Body of pancreas (tissue), 4 donors: Measurements from ENCODE around the gene PYHIN1. TPM values are rescaled to one million over a fixed set of nuclear protein-coding genes. Genes with fewer than 3 reads are reported as not detected.
"Not testable (repeated sequence)": the region's sequence is repeated elsewhere in the genome, so short reads cannot be mapped to it uniquely, and the experiment has no call there.

Source experiments
- ATAC-seq: fragments of 150-250 bp; one replicate; pipeline ENCODE4 v1.9.1; 2016
- DNase-seq, 4 donors: peaks; one replicate each; pipeline ENCODE4 v3.0.0-alpha.2; 2019
- H3K27ac ChIP-seq, 4 donors: fragments of 200-600 bp; sonication (generic); 1 replicate in 3 of 4; 2 replicates in 1 of 4; pipeline versions ENCODE4 v1.5.1 to v1.6.1; 2016 to 2019; ENCODE audit warnings: mild to moderate bottlenecking in 1 of 4, mixed read lengths in 1 of 4, moderate library complexity in 1 of 4
- H3K27me3 ChIP-seq, 2 donors: fragments of 200-600 bp; sonication (generic); one replicate each; pipeline ENCODE4 v1.6.0; 2016; ENCODE audit warnings: mild to moderate bottlenecking in 1 of 2
- H3K36me3 ChIP-seq, 2 donors: fragments of 200-600 bp; sonication (generic); replicated peaks in 1 of 2; 2 replicates each; pipeline ENCODE4 v1.5.1; 2016; ENCODE audit warnings: low read depth in 2 of 2; ENCODE audit not compliant: insufficient read depth in 1 of 2
- H3K4me1 ChIP-seq: fragments of 200-600 bp; sonication (generic); one replicate; pipeline ENCODE4 v1.6.0; 2016
- H3K4me3 ChIP-seq, 2 donors: fragments of 200-600 bp; sonication (generic); 1 replicate in 1 of 2; 2 replicates in 1 of 2; pipeline ENCODE4 v1.5.1; 2016 to 2019
- H3K9me3 ChIP-seq, 3 donors: fragments of 200-600 bp; sonication (generic); 1 replicate in 2 of 3; 2 replicates in 1 of 3; pipeline ENCODE4 v1.5.1; 2016
- CTCF ChIP-seq, 7 experiments: fragments of 450-650 bp in 4 of 7; fragments of 200-600 bp in 3 of 7; sonication (generic) in 3 of 7; IDR thresholded peaks; one replicate each; pipeline ENCODE4 v1.5.1; 2016 to 2019; ENCODE audit warnings: antibody characterized with exemption in 7 of 7
- POLR2A ChIP-seq, 3 donors: fragments of 450-650 bp; IDR thresholded peaks; one replicate each; pipeline ENCODE4 v1.6.1; 2016; ENCODE audit warnings: antibody characterized with exemption in 3 of 3, mild to moderate bottlenecking in 2 of 3
- WGBS, 2 donors: methylation state at CpG; one replicate each; pipeline ENCODE4 v1.1.5; 2017; 5-methylcytosine and 5-hydroxymethylcytosine counted together
- intact Hi-C: fragments of 100-400 bp; cut with DNase I; formaldehyde crosslinking; loops from one replicate; pipeline ENCODE4 v1.15.1; 2023
- total RNA-seq, 2 donors: library from RNA; depleted of rRNA; stranded (reverse); fragments of >200 nt; gene quantifications; one replicate each; pipeline ENCODE4 v1.1.0, GENCODE V29; 2016

Gene PYHIN1
- total RNA-seq, 2 donors from 2014 or later = 0.66 to 1.6 TPM

GRCh38 chr1:159008744-159009188 is 77.4 kb downstream of the PYHIN1 start:
- 36 to 54% methylated on average over 4 of the region's 4 CpGs for WGBS, 2 donors
- ATAC-seq (no peak), DNase-seq (peak in 1 of 4 donors; percentile 31)
- intact Hi-C loops = no loop called here
- TF ChIP-seq CTCF (IDR thresholded peaks at IDR 0.05) (no peak), POLR2A (IDR thresholded peaks at IDR 0.05) (no peak)
- Histone ChIP-seq H3K27me3 (no peaks in the 10 kb centered on the region), H3K9me3 (no peaks in the 10 kb centered on the region), H3K4me1 (no peaks in the 10 kb centered on the region), H3K4me3 (no peak overlapping the region), H3K27ac (peak overlapping the region in 2 of 4 donors; percentile 51 to 63), H3K36me3 (no peaks in the 10 kb centered on the region)

GRCh38 chr1:159009287-159009686 is 77.9 kb downstream of the PYHIN1 start:
- Histone ChIP-seq H3K4me1 (no peaks in the 10 kb centered on the region), H3K27me3 (no peaks in the 10 kb centered on the region), H3K4me3 (no peak overlapping the region), H3K27ac (peak overlapping the region in 3 of 4 donors; percentile 51 to 63 (median 53)), H3K36me3 (no peaks in the 10 kb centered on the region), H3K9me3 (no peaks in the 10 kb centered on the region)
- intact Hi-C loops = no loop called here
- TF ChIP-seq POLR2A (IDR thresholded peaks at IDR 0.05) (no peak), CTCF (IDR thresholded peaks at IDR 0.05) (no peak)
- no peak for ATAC-seq
- 51 to 59% methylated on average over 2 of the region's 2 CpGs for WGBS, 2 donors
- no peak for DNase-seq

GRCh38 chr1:159009704-159010361 is 78.5 kb downstream of the PYHIN1 start, which contains the start of gene IFI16:
IFI16 (plus strand) TSS chr1:159009907; CDS start chr1:159014681, 4,774 bp downstream.
- H3K27ac ChIP-seq = peak within 1 kb of the TSS in 3 of 4 donors; percentile 51 to 63 (median 53)
- H3K9me3 ChIP-seq = no peaks in the 10 kb centered on the region
- ATAC-seq (peak; percentile 76), DNase-seq (peak in 3 of 4 donors; percentile 23 to 74 (median 35))
- H3K36me3 ChIP-seq = no peaks in the 10 kb centered on the region
- intact Hi-C loops = no loop called here
- TF ChIP-seq POLR2A (IDR thresholded peaks at IDR 0.05) = peak in 2 of 3 donors; percentile 40 to 54
- no peak for TF ChIP-seq CTCF (IDR thresholded peaks at IDR 0.05)
- H3K4me1 ChIP-seq = no peaks in the 10 kb centered on the region
- no peaks in the 10 kb centered on the region for H3K27me3 ChIP-seq
- H3K4me3 ChIP-seq = peak within 1 kb of the TSS in 1 of 2 donors; percentile 0
- 12 to 17% methylated on average over 5 of the region's 5 CpGs for WGBS, 2 donors

- H3K27me3 ChIP-seq = no peaks in the 10 kb centered on the region
- no peak for ATAC-seq
- H3K27ac ChIP-seq = peak overlapping the region in 3 of 4 donors; percentile 51 to 63 (median 53)
- H3K9me3 ChIP-seq = no peaks in the 10 kb centered on the region
- intact Hi-C loops = no loop called here
- TF ChIP-seq CTCF (IDR thresholded peaks at IDR 0.05) = no peak
- no peak for TF ChIP-seq POLR2A (IDR thresholded peaks at IDR 0.05)
- DNase-seq = no peak
- no peaks in the 10 kb centered on the region for H3K36me3 ChIP-seq
- no peaks in the 10 kb centered on the region for H3K4me1 ChIP-seq
- peak overlapping the region in 1 of 2 donors; percentile 0 for H3K4me3 ChIP-seq
- WGBS, 2 donors = 25 to 26% methylated on average over 5 of the region's 5 CpGs
These were observed 79.0 kb downstream of the PYHIN1 start for GRCh38 chr1:159010391-159010790.

- DNase-seq, H3K9me3 ChIP-seq, H3K4me1 ChIP-seq, intact Hi-C loops, H3K27me3 ChIP-seq, ATAC-seq, H3K36me3 ChIP-seq: not testable (repeated sequence)
- Histone ChIP-seq H3K27ac (peak overlapping the region in 1 of 4 donors; percentile 63), H3K4me3 (peak overlapping the region in 1 of 2 donors; percentile 0)
- WGBS, 2 donors = 47 to 61% methylated on average over 9 of the region's 9 CpGs
These were observed 79.6 kb downstream of the PYHIN1 start for GRCh38 chr1:159011001-159011400.
